Ascending aorta (tissue), 2 donors: ENCODE measurements around the gene NCOA1. TPM values are rescaled to one million over a fixed set of nuclear protein-coding genes. Genes with fewer than 3 reads are reported as not detected.

ENCODE experiments used
- DNase-seq, 2 donors: peaks; one replicate each; pipeline ENCODE4 v3.0.0-alpha.2; 2019; ENCODE audit warnings: low spot score in 2 of 2
- H3K27ac ChIP-seq, 2 donors: fragments of 200-600 bp; sonication (generic); one replicate each; pipeline ENCODE4 v1.5.1; 2016 to 2017; ENCODE audit warnings: mild to moderate bottlenecking in 1 of 2
- H3K27me3 ChIP-seq: fragments of 200-600 bp; sonication (generic); one replicate; pipeline ENCODE4 v1.5.1; 2017
- H3K36me3 ChIP-seq, 2 donors: fragments of 200-600 bp; sonication (generic); one replicate each; pipeline ENCODE4 v1.5.1; 2016
- H3K4me1 ChIP-seq, 2 donors: fragments of 200-600 bp; sonication (generic); one replicate each; pipeline ENCODE4 v1.5.1; 2016 to 2017; ENCODE audit warnings: mild to moderate bottlenecking in 1 of 2
- H3K4me3 ChIP-seq, 2 donors: fragments of 200-600 bp; sonication (generic); one replicate each; pipeline ENCODE4 v1.5.1; 2016 to 2017; ENCODE audit warnings: mild to moderate bottlenecking in 1 of 2
- H3K9me3 ChIP-seq, 2 donors: fragments of 200-600 bp; sonication (generic); one replicate each; pipeline ENCODE4 v1.5.1; 2016
- intact Hi-C: fragments of 100-400 bp; cut with DNase I; formaldehyde crosslinking; loops from one replicate; pipeline ENCODE4 v1.15.1; 2023
- total RNA-seq: library from RNA; depleted of rRNA; stranded (reverse); fragments of >200 nt; gene quantifications from one replicate; pipeline ENCODE4 v1.1.0, GENCODE V29; 2016
- TF ChIP-seq, protein P1 (sequence below), 3 experiments: fragments of 200-600 bp in 2 of 3; fragments of 450-650 bp in 1 of 3; sonication (generic) in 2 of 3; IDR thresholded peaks; one replicate each; pipeline ENCODE4 v1.5.1; 2016 to 2019; ENCODE audit warnings: antibody characterized with exemption in 3 of 3, mild to moderate bottlenecking in 1 of 3, moderate library complexity in 1 of 3

Gene NCOA1
- total RNA-seq, 1 donor from 2014 or later = 19.3 TPM

DNA sequence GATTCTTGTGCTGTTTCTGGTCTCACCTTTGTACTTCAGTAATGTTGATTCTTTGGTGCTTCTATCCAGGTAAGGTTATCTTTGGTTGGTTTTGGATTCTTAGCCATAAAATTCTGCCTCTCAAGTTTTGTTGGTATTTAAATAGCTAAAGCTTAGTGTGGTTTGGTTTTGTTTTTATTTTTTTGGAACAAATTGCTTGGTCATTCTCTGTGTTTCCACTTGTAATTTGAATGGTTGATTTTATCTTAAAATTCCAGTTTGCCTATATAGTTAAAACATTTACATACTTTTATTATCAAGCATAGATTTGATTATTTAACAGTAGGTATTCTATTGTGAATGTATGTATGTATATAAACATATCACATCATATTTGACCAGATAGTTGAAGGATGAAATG, 6.6 kb downstream of the NCOA1 start:
- Histone ChIP-seq H3K4me3 (no peak overlapping the region), H3K9me3 (no peaks in the 10 kb centered on the region), H3K36me3 (no peaks in the 10 kb centered on the region), H3K27ac (no peak overlapping the region), H3K4me1 (peaks cover 0 to 4% of the 10 kb centered on the region in 2 donors), H3K27me3 (no peaks in the 10 kb centered on the region)
- intact Hi-C loops = no loop called here
- DNase-seq = no peak
- TF ChIP-seq, protein P1, sequence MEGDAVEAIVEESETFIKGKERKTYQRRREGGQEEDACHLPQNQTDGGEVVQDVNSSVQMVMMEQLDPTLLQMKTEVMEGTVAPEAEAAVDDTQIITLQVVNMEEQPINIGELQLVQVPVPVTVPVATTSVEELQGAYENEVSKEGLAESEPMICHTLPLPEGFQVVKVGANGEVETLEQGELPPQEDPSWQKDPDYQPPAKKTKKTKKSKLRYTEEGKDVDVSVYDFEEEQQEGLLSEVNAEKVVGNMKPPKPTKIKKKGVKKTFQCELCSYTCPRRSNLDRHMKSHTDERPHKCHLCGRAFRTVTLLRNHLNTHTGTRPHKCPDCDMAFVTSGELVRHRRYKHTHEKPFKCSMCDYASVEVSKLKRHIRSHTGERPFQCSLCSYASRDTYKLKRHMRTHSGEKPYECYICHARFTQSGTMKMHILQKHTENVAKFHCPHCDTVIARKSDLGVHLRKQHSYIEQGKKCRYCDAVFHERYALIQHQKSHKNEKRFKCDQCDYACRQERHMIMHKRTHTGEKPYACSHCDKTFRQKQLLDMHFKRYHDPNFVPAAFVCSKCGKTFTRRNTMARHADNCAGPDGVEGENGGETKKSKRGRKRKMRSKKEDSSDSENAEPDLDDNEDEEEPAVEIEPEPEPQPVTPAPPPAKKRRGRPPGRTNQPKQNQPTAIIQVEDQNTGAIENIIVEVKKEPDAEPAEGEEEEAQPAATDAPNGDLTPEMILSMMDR (IDR thresholded peaks at IDR 0.05) = no peak

DNA sequence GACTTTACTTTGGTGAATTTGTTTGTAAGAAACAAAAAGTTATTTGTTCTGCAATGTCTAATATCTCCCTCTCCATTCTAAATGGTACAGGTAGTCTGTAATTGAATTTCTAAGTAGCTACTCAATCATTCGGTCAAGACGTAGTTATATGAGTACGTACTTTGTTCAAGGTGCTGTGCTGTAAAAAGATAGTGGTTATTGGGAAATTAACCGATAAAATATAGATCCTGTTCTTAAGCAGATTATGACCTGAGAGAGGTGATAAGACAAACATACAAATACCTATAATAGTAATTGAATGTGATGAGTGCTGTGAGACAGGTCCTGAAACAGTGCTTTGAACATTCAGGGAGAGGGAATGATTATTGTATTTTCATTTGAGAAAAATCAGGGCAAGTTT, 7.1 kb downstream of the NCOA1 start:
- no peaks in the 10 kb centered on the region for H3K27me3 ChIP-seq
- no peaks in the 10 kb centered on the region for H3K36me3 ChIP-seq
- H3K27ac ChIP-seq = no peak overlapping the region
- no peaks in the 10 kb centered on the region for H3K9me3 ChIP-seq
- no peak for DNase-seq
- peaks cover 0 to 3% of the 10 kb centered on the region in 2 donors for H3K4me1 ChIP-seq
- intact Hi-C loops = no loop called here
- H3K4me3 ChIP-seq = no peak overlapping the region
- TF ChIP-seq, protein P1 (IDR thresholded peaks at IDR 0.05) = no peak

DNA sequence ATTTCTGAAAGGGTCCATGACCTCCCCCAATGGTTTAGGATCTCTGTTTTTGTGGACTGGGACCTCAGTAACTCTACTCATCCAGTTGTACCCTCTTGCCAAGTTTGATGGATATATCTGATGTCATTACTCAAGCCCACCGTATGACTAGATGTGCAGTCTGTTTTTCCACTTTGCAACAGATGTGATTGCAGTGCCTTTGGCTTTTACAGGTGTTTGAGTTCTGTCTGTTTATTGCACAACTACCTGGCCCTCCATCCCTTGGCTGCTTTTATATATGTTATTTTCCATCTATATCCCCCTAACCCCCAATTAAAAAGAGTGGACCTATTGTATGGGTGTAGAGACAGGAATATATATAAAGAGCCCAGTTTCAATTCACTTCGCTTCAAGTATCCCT, 10.8 kb downstream of the NCOA1 start:
- intact Hi-C loops = no loop called here
- no peaks in the 10 kb centered on the region for H3K4me1 ChIP-seq
- no peaks in the 10 kb centered on the region for H3K36me3 ChIP-seq
- no peaks in the 10 kb centered on the region for H3K27me3 ChIP-seq
- no peak overlapping the region for H3K4me3 ChIP-seq
- no peak overlapping the region for H3K27ac ChIP-seq
- TF ChIP-seq, protein P1 (IDR thresholded peaks at IDR 0.05) = no peak
- no peak for DNase-seq
- H3K9me3 ChIP-seq = no peaks in the 10 kb centered on the region

DNA sequence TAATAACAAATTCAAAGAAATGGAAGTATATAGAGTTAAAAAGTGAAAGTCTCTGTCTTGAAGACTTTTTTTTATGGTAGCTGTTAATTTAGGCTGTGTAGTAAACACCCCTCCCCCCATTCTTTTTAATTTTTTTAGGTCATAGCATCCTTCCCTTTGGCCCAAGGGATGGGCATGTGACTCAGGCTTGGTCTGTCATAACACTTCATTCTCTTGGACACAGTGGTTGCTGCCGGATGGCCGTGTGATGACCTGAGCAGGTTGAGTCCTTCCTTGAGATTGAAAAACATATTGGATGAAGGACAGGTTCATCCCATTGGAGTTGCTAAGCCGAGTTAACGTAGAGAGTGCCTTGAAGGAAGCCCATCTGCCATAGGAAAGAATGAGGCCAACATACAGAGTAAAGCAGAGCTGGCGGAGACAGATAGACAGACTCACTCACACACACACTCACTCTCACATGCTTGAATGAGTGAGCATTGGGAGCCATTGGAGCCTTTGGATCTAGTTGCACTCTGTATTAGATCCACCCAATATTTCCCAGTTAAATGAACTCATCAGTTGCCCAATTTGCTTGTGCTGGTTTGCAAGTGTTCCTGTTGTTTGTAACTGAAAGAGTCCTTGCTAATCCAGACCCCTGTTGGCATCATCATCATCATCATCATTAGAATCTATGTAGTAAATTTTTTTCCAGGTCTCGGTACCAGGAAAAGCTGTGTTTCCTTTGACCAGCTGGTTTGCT, 14.7 kb downstream of the NCOA1 start:
- Histone ChIP-seq H3K9me3 (no peaks in the 10 kb centered on the region), H3K36me3 (no peaks in the 10 kb centered on the region), H3K27ac (no peak overlapping the region), H3K4me1 (peaks cover 0 to 4% of the 10 kb centered on the region in 2 donors), H3K4me3 (no peak overlapping the region), H3K27me3 (no peaks in the 10 kb centered on the region)
- TF ChIP-seq, protein P1 (IDR thresholded peaks at IDR 0.05) = no peak
- intact Hi-C loops = no loop called here
- no peak for DNase-seq

DNA sequence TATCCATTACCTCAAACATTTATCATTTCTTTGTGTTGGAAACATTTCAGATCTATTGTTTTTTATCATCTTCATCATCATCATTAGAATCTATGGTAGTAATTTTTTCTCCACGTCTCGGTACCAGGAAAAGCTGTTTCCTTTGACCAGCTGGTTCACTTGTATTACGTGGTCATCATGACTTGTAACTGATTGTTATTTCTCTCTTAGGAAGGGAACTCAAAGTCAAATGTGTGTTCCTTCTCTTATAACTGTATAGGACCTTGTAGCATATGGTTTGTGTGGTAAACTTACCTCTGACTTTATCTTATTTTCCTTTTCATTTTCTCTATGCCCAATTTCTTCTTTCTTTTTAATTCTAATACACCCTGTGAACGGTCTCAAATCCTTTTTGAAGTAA, 16.5 kb downstream of the NCOA1 start:
- Histone ChIP-seq H3K9me3 (no peaks in the 10 kb centered on the region), H3K27me3 (no peaks in the 10 kb centered on the region), H3K27ac (no peak overlapping the region), H3K4me3 (no peak overlapping the region), H3K36me3 (no peaks in the 10 kb centered on the region), H3K4me1 (peaks cover 4 to 11% of the 10 kb centered on the region in 2 donors)
- DNase-seq = no peak
- TF ChIP-seq, protein P1 (IDR thresholded peaks at IDR 0.05) = no peak
- intact Hi-C loops = no loop called here
